Measurements from ENCODE around the gene TMEM52.

GRCh38 chr1:1917995-1918900, 831 bp downstream of the TMEM52 start:
- TF ChIP-seq PATZ1 (CRISPR knock-in tag; IDR thresholded peaks at IDR 0.05; ENCODE audit: borderline replicate concordance) (no peak), ZNF565 (CRISPR knock-in tag; conservative IDR thresholded peaks at IDR 0.05; ENCODE audit: low read depth) (no peak), ZC3H10 (CRISPR knock-in tag; IDR thresholded peaks at IDR 0.05) (no peak), CSRNP3 (CRISPR knock-in tag; IDR thresholded peaks at IDR 0.05) (no peak), ZFP30 (CRISPR knock-in tag; IDR thresholded peaks at IDR 0.05) (no peak)

All from SK-N-SH treated with all-trans-retinoic acid at 6 μM for 48 hours (cell line).